Anterior cingulate cortex (tissue), 58 donors: ENCODE measurements around the gene CLCA1.
A peak's percentile ranks its signal among the peaks of the same experiment; 100 is the strongest.

Source experiments
- DNase-seq, 58 donors: peaks; one replicate each; lab custom pipeline; 2025; lab: John Stamatoyannopoulos, UW

CLCA1 gene

DNA sequence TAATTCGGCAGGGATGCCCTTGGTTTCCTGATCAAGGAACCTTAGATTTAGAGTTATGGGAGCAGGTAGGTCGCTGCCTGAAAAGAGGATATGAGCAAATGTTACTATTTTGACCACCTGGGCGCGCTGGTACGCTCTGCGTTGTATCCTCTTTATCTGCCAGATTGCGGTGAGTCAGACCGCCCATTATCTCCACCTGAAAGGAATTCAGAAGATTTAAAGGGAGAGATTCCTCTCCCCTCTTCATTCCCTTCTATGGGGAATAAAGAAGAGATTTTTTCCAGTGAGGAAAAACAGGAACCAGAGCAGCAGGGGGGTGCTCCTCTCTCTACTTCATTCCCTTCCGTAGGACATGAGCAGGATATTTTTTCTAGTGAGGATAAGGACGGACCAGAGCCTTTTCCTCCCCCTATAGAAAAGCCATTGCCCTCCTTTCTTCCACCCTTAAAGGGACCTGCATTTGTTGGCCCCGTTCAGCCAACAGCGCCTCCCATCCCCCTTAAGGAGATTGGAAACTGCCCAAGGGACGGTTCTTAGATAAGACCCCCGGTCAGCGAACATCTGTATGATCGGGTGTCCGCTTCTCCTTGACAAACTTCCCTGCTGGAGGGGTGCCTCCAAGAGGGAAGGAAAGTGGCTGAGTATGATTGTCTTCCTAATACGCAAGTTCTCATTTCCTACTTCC lies 34.1 kb downstream of the CLCA1 start:
- DNase-seq, result no peak

DNA sequence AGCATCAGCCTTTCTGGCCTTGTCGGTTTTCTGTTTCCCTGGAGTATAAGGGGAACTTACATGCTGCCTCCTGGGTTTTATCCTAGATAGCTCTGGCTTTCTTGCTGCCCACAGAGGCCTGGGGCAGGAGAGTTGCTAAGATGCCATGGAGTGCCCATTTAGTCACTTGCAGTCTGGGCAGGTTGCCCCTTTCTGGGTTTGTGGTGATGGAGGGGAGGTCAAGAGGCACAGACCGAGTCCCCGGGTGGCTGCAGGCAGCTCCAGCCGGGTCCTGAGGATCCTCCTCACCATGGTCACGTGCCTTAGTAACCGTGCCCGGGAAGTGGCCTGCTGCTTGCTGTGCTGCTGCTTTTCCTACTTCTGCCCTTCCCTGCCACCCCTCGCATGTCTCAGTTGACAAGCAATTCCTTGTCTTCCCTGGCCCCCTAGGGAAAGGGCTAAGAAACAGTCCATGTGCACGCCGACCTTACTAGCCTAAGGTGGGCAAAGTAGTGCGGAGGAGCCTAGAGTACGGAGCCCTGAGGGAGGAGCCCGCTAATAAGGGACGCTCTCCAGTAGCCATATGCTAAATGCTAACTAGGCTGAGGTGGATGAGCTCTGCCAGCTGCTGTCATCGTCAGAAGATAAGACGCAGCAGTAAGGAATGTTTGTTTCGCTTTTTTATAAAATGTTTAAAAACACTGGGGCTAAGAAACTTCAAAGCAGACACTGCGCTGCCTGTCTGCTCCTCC lies 34.8 kb downstream of the CLCA1 start:
- peak in 11 of 58 donors; percentile 5 to 62 (median 16) for DNase-seq

DNA sequence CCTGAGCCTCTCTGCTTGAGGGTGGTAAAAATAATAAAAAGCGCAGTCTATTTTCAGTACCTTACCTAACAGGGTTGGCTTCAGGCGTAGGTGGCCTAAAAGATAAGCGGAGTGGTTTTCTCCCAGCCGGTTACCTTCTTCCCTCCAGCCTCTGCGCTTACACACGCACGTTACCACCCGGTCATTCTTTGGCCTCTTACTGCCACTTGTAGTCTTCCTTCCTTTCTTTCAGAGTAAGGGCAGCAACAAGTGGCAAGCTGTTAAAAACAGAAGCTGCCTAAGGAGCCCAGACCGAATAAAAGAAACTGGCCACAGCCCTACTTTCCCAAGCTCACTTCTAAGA lies 35.4 kb downstream of the CLCA1 start:
- no peak for DNase-seq

DNA sequence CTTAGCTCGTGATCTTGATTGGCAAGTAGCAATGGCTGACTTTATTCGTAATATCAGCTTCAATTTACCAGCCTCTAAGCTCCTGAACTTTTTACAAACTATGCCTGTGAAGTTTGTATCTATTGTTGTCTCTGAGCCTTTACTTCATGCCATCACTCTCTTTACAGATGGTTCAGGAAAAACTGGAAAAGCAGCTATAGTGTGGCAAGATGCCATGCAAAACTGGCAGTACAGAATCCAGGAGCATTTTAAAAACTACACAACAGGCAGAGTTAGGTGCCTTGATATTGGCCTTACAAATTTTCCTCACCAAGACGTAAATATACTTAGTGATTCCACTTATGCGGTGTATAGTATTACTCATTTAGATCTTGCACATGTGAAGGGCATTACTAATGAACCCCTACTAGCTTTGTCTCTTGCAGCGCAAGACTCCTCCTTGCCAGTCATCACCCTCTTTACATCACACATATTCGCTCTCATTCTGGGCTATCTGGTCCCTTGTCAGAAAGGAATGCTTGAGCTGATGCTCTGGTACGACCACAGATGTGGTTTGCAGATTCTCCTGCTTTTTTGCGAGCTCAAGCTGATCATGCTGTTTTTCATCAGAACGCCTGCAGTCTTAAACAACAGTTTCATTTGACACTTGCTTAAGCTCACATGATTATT lies 36.3 kb downstream of the CLCA1 start:
- no peak for DNase-seq

DNA sequence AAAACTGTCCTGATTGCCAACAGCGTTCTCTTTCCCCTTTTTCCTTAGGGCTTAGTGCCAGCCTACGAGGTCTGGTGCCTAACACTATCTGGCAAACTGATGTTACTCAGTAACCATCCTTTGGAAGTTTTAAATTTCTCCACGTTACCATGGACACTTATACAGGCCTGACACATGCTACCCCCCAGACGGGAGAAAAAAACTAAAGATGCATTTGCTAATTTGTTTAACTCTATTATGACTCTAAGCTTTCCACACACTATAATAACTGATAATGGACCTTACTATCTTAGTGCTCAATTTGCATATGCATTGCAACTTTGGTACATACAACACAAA lies 36.8 kb downstream of the CLCA1 start:
- DNase-seq, result no peak

DNA sequence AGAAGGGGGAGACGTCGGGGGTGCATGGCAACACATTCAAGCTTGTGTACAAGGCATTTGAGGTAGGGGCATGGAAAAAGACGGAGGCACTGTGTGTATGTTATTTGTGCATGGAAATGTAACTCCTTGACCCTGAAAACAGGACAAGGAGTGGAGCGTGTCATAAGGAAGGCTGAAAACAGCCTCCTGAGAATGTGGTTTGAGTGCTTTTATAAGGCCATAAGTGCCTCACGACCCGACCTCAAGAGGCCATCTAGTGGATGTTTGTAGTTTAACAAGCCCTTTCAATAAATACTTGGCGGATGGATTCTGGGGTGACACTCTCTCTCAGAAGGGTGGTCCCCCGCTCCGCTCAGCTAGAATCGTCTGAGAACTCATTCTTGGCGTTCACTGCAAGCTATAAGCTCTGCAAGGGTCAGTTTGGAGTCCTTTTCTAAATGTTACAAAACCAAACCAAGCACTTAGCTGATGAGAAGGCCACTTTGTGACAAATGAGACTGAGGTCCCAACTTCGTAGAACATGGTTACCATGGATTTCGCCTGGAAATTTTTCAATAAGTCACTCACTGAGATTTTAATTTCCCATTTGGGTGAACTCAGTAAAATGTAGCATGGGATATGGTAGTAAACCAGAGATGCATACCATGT lies 39.3 kb downstream of the CLCA1 start:
- DNase-seq, result peak in 1 of 58 donors; percentile 9

DNA sequence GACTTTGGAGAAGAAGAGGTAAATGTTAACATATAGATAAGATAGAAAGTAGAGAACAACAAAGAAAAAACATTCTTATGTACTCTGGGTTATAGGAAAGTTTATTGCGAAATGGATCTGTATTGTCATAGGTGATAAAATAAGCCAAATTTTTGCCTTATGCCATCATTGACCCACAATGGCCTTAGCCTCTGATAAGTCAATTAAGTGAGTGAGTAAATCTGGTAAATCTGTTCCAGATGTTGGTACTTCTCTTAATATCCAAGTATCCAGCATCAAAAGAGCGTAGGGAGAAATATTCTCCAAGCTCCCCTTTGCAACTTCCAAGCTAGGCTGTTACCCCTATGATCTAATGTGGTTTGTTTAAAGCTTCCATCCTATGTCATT lies 39.8 kb downstream of the CLCA1 start:
- DNase-seq, result no peak

DNA sequence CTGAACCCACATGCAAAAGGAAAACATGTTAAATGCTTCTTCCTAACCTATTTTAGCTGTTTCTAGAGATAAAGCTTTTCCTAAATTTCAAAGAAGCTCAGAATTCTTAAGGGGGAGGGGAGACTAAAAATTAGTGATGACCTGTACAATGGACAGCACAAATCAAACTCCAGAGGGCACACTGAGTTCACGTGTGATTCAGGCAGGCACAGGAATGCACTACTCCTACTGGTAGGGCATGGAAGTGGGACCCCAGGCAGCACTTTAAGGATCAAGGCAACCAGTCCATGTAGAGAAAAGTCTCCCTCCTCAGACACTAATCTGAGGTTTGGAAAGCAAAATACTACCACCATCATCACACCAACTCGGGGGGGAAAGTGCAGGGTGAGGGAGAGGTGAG lies 46.9 kb downstream of the CLCA1 start:
- DNase-seq, result peak in 12 of 58 donors; percentile 2 to 43 (median 20)

DNA sequence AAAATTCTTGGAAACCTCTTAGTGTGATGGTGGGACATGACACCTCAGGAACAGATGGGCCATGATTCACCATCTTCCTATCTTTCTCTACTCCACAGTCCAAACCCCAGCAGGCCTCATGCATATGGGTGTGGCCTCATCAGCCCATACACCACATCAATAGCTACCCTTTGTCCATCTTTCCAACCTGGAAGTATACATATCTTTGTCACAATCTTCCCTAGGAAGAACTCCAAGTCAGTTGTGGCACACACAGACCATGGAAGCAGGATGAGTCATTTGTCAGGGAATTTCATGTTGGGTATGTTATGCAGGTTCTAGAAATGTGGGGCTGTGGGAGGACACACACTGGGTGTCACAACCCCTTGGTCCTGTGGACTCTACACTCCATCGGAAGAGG lies 47.6 kb downstream of the CLCA1 start:
- DNase-seq, result no peak

DNA sequence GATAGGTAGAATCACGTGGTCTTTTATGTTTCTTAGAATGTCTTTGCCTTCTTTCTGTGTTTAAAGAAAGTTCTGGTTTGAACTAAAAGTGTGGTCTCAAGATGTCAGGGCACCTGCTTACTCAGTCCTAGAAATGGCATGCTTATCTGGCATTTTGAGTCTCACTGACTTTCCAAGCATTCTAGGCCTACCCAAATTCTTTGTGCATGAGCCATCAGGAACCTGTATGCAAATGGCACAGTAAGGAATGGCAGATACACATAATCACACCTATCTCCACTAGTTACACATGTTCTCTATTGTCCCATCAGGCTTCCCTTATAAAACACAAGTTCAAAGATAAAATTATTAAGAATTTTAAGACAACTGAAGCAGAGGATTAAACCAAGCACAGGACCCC lies 48.6 kb downstream of the CLCA1 start:
- no peak for DNase-seq

DNA sequence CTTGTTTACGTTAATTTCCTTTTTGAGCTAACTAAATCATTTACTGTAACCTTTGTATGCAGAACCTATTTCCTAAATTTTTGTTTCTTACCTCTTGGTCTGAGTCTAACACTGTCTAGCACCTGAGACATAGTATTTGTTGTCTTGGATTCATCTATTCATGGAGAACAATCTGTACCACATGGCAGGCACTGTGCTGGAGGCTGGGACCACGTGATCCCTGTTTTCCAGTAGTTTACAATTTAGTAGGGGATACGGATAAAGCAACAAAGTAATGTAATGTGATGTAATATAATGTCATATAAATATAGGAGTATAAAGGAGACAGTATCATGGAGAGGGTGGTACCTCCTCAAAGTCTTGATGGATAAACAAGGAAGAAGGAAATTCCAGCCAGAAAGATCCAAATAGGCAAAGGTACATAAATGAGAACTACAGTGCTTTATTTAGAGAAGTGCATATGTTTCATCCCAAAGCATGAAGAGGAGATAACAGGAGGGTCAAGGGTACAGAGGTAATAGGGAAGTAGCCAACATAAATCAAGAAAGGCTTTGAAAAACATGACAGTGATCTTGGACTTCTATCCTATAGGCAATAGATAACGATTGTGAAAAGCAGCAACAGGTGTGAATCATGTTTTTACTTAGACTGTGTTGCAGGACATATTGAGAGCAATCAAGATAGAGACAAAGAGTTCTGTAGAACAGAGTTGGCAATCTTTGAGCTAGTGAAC lies 52.2 kb downstream of the CLCA1 start:
- DNase-seq, result no peak

DNA sequence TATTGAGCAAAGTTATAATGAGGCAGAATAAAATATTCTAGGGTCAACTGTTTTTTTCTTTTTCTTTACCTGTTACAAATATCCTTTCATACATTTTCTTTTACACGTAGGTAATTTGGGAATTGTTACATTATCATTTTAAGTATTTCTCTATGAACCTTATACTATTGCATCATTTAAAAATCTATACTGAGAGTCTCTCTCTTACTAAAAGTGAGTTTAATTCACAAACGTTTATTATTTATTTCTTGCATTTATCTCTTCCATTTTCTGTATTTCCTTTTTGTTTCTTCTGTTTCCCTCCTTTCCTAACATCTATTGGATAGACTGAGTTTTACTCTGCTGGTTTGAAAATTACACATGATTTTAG lies 52.8 kb downstream of the CLCA1 start:
- no peak for DNase-seq

DNA sequence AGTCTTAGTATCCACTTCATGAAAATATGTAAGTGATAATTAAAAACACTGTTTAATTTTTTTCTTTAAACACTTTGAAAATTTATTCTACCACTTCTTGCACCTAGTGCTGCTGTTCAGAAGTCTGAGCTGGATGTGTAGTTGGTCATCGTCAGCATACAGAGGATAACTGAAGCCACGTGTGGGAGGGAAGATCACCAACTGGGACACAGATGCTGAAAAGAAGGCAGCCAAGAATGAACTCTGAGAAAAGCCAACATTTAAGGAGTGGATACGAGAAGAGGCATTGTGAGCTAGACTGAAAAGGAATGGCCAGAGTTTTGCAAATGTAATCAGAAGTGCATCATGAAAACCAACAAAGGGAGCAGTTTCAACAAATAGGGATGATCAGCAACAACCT lies 53.5 kb downstream of the CLCA1 start:
- no peak for DNase-seq

DNA sequence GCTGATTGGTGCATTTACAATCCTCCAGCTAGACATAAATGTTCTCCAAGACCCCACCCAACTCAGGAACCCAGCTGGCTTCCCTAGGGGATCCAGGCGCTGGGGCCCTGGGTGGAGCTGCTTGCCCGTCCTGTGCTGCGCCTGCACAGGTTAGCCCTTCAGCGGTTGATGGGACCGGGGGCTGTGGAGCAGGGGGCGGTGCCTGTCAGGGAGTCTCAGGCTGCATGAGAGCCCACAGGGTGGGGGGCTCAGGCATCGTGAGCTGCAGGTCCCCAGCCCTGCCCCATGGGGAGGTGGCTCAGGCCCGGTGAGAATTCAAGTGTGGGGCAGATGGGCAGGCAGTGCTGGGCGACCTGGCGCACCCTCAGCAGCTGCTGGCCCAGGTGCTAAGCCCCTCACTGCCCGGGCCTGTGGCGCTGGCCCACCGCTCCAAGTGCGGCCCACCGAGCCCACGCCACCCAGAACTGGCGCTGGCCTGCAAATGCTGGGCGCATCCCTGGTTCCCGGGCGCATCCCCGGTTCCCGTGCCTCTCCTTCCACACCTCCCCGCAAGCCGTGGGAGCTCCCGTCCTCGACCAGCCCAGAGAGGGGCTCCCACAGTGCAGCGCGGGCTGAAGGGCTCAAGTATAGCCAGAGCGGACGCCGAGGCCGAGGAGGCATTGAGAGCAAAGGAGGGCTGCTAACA lies 55.1 kb downstream of the CLCA1 start:
- no peak for DNase-seq

DNA sequence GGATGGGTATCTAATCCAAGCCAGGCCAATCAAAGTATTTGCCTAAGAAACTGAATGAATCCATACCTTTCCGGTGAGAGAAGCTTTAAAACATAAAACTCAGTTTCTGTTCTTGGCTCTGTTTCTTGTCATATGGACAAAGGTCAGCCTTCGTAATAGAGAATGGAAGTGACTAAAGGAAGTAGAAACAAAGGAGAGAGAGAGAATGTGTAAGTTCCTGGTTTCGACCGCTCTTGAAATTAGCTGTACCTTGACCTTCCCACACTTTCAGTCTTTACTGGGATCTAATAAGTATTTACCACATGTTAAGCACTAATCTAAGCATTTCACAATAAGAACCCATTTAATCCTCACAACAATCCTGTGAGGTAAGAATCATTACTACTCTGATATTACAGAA lies 58.6 kb downstream of the CLCA1 start:
- no peak for DNase-seq

DNA sequence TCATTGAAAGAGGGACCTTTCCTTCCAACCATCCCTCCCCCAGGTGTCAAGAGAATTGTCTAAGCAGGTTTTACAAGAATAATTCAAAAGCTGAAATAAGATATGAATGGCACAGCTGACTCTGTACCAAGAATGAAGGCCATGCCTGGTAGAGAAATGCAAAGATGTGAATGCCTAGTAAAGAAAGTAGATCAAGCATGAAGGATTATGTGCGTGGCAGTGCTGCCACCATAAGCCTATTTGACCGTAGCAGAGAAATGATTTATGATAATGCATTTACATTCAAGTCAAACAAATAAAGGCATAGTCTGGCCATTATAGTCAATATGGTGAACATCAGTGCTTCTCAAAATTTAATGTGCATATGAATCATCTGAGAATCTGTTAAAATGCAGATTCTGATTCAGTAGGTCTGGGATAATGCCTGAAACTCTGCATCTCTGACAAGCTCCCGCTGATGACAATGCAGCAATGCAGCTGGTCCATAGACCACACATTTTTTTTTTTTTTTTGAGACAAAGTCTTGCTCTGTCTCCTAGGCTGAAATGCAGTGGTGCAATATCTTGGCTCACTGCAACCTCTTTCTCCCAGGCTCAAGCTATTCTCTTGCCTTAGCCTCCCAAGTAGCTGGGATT lies 61.6 kb downstream of the CLCA1 start:
- no peak for DNase-seq

DNA sequence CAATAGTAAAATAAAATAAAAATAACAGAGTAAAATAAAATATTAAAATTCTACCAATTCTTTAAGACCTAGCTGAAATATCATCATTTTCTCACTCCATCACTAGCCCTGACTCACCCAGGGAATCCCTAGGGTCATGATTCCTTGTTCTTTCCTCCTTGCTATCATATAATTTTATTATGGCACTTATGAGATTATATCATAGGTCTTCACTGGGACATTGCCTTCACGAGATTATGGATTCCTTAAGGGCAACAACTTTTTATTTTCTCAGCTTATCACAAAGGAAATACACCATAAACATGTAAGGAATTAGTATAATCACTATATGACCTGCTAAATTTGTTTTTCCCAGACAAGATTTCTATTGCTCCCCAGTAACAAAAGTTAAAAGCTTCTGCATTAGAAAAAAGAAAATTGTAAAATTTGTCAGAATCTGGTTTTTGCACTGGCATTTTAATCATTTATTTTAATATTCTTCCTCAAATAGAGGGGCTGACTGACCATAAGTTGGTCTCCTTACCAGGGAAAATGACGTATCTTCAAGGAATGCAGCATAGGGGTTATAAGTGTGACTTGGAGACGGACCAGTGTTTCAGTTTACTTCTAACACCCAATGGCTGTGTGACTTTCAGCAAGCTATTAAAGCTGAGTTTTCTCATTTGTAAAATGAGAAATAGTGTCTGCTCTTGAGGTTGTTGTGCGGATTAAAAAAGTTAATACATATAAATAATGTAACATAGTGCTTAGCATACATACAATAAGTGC lies 69.4 kb downstream of the CLCA1 start:
- DNase-seq, result no peak

DNA sequence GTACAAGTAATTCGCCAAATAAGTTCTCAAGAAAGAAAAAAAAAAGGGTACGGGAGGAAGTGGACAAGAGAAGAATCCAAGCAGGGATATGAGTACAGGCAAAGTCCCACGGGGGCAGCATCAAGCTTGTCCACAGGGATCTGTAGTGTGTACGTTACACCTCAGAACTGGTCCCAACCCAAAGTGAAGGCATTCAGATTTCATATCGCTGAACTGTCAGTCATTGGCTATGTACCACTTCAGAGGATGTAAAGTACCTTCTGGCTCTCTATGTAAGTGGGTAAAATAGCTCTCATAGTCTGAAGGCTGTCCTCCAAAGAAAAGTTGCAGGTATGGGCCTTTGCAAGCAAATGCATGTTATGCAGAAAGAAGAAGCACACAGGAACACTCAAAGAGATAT lies 70.0 kb downstream of the CLCA1 start:
- DNase-seq, result no peak

DNA sequence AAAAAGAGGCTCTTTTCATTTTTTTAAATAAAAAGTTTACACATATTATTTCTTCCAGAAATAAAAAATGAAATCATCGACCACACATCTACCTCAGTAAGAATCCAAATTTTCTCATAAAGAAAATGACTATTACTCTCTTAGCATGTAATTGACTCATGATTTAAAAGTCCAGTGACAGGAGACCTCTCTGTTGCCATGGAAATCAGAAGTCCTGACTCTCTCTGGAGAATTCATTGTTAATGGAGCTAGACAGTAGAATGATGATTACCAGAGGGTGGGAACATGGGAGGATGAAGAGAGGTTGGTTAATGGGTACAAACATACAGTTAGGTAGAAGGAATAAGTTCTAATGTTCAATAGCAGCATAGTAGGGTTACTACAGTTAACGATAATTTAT lies 73.1 kb downstream of the CLCA1 start:
- no peak for DNase-seq
